ENCODE results near the gene TTC33. TPM values are rescaled to one million over a fixed set of nuclear protein-coding genes. Genes with fewer than 3 reads are reported as not detected.

The TTC33 gene
- total RNA-seq, 1 donor from 2014 or later = 7.0 TPM

DNA sequence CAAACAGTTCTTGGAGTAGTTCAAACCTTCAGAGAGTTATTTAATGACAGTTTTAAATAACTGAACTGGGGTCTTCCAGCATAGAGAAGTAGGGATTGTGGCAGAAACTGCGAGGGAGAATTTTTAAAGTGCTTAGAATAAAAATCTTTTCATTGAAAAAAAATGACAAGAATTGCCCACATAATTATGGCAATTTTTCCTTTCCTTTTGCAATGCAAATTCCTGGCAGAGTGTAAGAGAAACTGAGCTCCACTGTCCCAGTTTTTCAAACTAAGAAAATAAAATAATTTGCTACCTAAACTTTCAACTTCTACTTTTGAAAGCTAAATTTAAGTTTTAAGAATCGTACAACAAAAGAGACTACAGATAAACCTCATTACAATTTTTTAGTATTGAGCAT, 78.3 kb downstream of the TTC33 start:
- no peak overlapping the region for H3K27ac ChIP-seq
- intact Hi-C loops (cut with DNase I) = loop anchor here (5.0 kb wide), 1 partner anchor 160 kb away; the partner anchor contains the start of gene RPL37
- H3K27me3 ChIP-seq = no peaks in the 10 kb centered on the region
- no peak for DNase-seq (ENCODE audit: low spot score in 2 of 2)
- no peaks in the 10 kb centered on the region for H3K4me1 ChIP-seq
- no peaks in the 10 kb centered on the region for H3K36me3 ChIP-seq
- TF ChIP-seq, protein P1, sequence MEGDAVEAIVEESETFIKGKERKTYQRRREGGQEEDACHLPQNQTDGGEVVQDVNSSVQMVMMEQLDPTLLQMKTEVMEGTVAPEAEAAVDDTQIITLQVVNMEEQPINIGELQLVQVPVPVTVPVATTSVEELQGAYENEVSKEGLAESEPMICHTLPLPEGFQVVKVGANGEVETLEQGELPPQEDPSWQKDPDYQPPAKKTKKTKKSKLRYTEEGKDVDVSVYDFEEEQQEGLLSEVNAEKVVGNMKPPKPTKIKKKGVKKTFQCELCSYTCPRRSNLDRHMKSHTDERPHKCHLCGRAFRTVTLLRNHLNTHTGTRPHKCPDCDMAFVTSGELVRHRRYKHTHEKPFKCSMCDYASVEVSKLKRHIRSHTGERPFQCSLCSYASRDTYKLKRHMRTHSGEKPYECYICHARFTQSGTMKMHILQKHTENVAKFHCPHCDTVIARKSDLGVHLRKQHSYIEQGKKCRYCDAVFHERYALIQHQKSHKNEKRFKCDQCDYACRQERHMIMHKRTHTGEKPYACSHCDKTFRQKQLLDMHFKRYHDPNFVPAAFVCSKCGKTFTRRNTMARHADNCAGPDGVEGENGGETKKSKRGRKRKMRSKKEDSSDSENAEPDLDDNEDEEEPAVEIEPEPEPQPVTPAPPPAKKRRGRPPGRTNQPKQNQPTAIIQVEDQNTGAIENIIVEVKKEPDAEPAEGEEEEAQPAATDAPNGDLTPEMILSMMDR (IDR thresholded peaks at IDR 0.05) = no peak
- H3K9me3 ChIP-seq = no peaks in the 10 kb centered on the region
- no peak overlapping the region for H3K4me3 ChIP-seq

GRCh38 chr5:40676613-40677343, 79.0 kb downstream of the TTC33 start:
- Histone ChIP-seq H3K27ac (no peak overlapping the region), H3K27me3 (no peaks in the 10 kb centered on the region), H3K4me3 (no peak overlapping the region), H3K36me3 (no peaks in the 10 kb centered on the region), H3K9me3 (no peaks in the 10 kb centered on the region), H3K4me1 (no peaks in the 10 kb centered on the region)
- intact Hi-C loops (cut with DNase I) = loop anchor here (5.0 kb wide), 1 partner anchor 161 kb away; the partner anchor contains the start of gene RPL37
- TF ChIP-seq, protein P1 (IDR thresholded peaks at IDR 0.05) = no peak
- DNase-seq (ENCODE audit: low spot score in 2 of 2) = no peak

DNA sequence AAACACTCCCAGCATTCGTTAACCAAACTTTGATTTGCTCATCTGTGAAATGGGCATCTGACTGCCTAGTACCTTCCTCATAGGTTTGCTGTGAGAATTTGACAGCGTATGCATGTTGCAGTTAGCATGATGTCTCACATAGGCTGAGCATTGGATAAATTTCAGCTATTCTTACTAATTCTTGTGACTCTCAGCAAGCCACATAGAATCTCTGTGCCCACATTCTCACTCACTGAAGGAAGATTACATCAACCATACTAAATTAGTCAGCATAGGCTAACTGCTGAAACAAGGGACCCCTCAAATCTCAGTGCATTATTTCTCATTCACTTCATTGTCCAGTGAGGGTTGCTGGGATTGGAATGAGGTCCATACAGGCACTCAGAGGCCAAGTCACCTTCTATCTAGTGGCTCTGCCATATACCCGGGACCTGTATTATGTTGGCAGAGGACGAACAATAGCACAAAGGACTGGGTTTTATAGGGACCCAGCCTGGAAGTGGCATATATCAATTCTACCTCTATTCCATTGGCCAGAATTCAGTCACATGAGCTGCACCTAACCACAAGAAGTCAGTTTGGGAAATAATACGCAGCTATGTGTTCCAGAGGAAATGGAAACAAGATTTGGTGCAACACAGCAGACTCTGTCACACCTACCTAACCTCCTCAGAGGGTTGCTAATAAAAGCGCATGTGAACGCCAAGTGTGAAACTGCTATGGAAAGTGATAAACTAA, 80.2 kb downstream of the TTC33 start:
- no peaks in the 10 kb centered on the region for H3K4me1 ChIP-seq
- no peaks in the 10 kb centered on the region for H3K36me3 ChIP-seq
- H3K9me3 ChIP-seq = no peaks in the 10 kb centered on the region
- intact Hi-C loops (cut with DNase I) = loop anchor here (5.0 kb wide), 1 partner anchor 162 kb away; the partner anchor contains the start of gene RPL37
- no peak for DNase-seq (ENCODE audit: low spot score in 2 of 2)
- H3K27me3 ChIP-seq = no peaks in the 10 kb centered on the region
- H3K4me3 ChIP-seq = no peak overlapping the region
- TF ChIP-seq, protein P1 (IDR thresholded peaks at IDR 0.05) = no peak
- no peak overlapping the region for H3K27ac ChIP-seq

DNA sequence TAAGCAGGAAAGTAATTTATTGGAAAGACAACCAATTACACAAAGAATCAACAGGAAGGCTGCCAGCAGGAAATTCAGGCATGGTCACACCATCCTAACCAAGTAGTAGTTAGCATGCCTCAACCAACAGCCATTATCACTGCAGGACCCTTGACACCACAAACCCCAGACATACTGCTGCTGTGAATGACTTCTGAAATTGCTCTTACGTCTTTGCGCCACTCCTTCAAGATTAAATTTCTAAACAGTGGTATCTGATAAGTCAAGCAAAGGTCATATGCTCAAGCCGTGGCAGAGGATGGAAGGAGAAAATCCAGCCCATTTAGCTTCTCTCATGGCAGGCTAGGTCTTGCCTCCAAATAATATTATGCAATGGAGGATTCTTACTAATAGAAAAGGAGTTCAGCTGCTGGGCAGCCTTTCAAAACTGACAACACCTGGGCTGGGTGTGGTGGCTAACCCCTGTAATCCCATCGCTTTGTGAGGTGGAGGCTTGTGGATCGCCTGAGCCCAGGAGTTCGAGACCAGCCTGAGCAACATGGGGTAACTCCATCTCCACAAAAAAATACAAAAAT, 81.0 kb downstream of the TTC33 start:
- no peaks in the 10 kb centered on the region for H3K9me3 ChIP-seq
- H3K4me1 ChIP-seq = no peaks in the 10 kb centered on the region
- intact Hi-C loops (cut with DNase I) = loop anchor here (5.0 kb wide), 1 partner anchor 163 kb away; the partner anchor contains the start of gene RPL37
- no peak overlapping the region for H3K27ac ChIP-seq
- H3K27me3 ChIP-seq = no peaks in the 10 kb centered on the region
- no peak overlapping the region for H3K4me3 ChIP-seq
- DNase-seq (ENCODE audit: low spot score in 2 of 2) = no peak
- TF ChIP-seq, protein P1 (IDR thresholded peaks at IDR 0.05) = no peak
- no peaks in the 10 kb centered on the region for H3K36me3 ChIP-seq

- H3K27me3 ChIP-seq = no peaks in the 10 kb centered on the region
- intact Hi-C loops (cut with DNase I) = no loop called here
- no peak overlapping the region for H3K27ac ChIP-seq
- H3K4me3 ChIP-seq = no peak overlapping the region
- H3K9me3 ChIP-seq = no peaks in the 10 kb centered on the region
- H3K36me3 ChIP-seq = no peaks in the 10 kb centered on the region
- TF ChIP-seq, protein P1 (IDR thresholded peaks at IDR 0.05) = no peak
- DNase-seq (ENCODE audit: low spot score in 2 of 2) = no peak
- no peaks in the 10 kb centered on the region for H3K4me1 ChIP-seq
These were observed 83.3 kb downstream of the TTC33 start for GRCh38 chr5:40672425-40672824.
